Measurements from ENCODE around the gene ETS1. TPM values are rescaled to one million over a fixed set of nuclear protein-coding genes. Genes with fewer than 3 reads are reported as not detected.

Gene ETS1
- polyA plus RNA-seq, 1 donor (not counting 4 experiments of a cell fraction or from before 2014, with no cell fraction given) = 41.0 TPM

- Histone ChIP-seq H3K4me3 (ENCODE audit: control insufficient read depth in 2 of 3, extremely low read depth in 1 of 3, insufficient read depth in 2 of 3, low read depth in 1 of 3, low read length in 3 of 3) (no peak overlapping the region), H3K9ac (ENCODE audit: control insufficient read depth, extremely low read depth, insufficient read depth, low read length) (no peak overlapping the region), H3K4me1 (ENCODE audit: control insufficient read depth, extremely low read depth, insufficient read depth, low read length) (peaks cover 43% of the 10 kb centered on the region), H4K20me1 (ENCODE audit: control insufficient read depth, extremely low read depth, insufficient read depth, low read length) (peaks cover 9% of the 10 kb centered on the region), H3K9me3 (ENCODE audit: control insufficient read depth, low read depth, low read length) (no peaks in the 10 kb centered on the region), H3K27ac (ENCODE audit: control insufficient read depth, insufficient read depth, low read length) (peak overlapping the region; percentile 42), H3K79me2 (ENCODE audit: control insufficient read depth, insufficient read depth, low read length) (peaks cover 89% of the 10 kb centered on the region), H3K36me3 (ENCODE audit: control insufficient read depth in 2 of 2, extremely low read depth in 1 of 2, insufficient read depth in 2 of 2, low read length in 2 of 2) (peaks cover 16 to 46% of the 10 kb centered on the region in 2 experiments), H3K27me3 (ENCODE audit: control insufficient read depth, extremely low read depth, insufficient read depth, low read length) (no peaks in the 10 kb centered on the region), H3K4me2 (ENCODE audit: control insufficient read depth, extremely low read depth, insufficient read depth, low read depth, low read length) (no peak overlapping the region), H3K9me1 (ENCODE audit: control insufficient read depth, extremely low read depth, insufficient read depth, low read length) (peaks cover 11% of the 10 kb centered on the region), H2AFZ (ENCODE audit: control insufficient read depth, low read length) (no peak overlapping the region)
- FAIRE-seq = no peak
- dilution Hi-C loops (cut with MboI; ENCODE audit: extremely low pct_ligation_motif_present, low sequenced_read_pairs) = no loop called here
- no peak for DNase-seq (ENCODE audit: low read depth, low spot score)
- TF ChIP-seq CTCF (optimal IDR thresholded peaks at IDR 0.05 in 1 of 3, IDR thresholded peaks at IDR 0.05 in 1 of 3, conservative IDR thresholded peaks at IDR 0.05 in 1 of 3; ENCODE audit: extremely low read depth in 1 of 3, insufficient read depth in 2 of 3, low read length in 3 of 3) = no peak
- no peak for TF ChIP-seq EZH2 (IDR thresholded peaks at IDR 0.05; ENCODE audit: low read length)
Observed at GRCh38 chr11:128492461-128492860, 94.9 kb downstream of the ETS1 start.

- peaks cover 7% of the 10 kb centered on the region for H4K20me1 ChIP-seq (ENCODE audit: control insufficient read depth, extremely low read depth, insufficient read depth, low read length)
- no peak for DNase-seq (ENCODE audit: low read depth, low spot score)
- peaks cover 16 to 52% of the 10 kb centered on the region in 2 experiments for H3K36me3 ChIP-seq (ENCODE audit: control insufficient read depth in 2 of 2, extremely low read depth in 1 of 2, insufficient read depth in 2 of 2, low read length in 2 of 2)
- TF ChIP-seq EZH2 (IDR thresholded peaks at IDR 0.05; ENCODE audit: low read length) = no peak
- TF ChIP-seq CTCF (optimal IDR thresholded peaks at IDR 0.05 in 1 of 3, IDR thresholded peaks at IDR 0.05 in 1 of 3, conservative IDR thresholded peaks at IDR 0.05 in 1 of 3; ENCODE audit: extremely low read depth in 1 of 3, insufficient read depth in 2 of 3, low read length in 3 of 3) = no peak
- no peak overlapping the region for H2AFZ ChIP-seq (ENCODE audit: control insufficient read depth, low read length)
- FAIRE-seq = peak; percentile 23
- peaks cover 8% of the 10 kb centered on the region for H3K9me1 ChIP-seq (ENCODE audit: control insufficient read depth, extremely low read depth, insufficient read depth, low read length)
- dilution Hi-C loops (cut with MboI; ENCODE audit: extremely low pct_ligation_motif_present, low sequenced_read_pairs) = no loop called here
- H3K4me2 ChIP-seq (ENCODE audit: control insufficient read depth, extremely low read depth, insufficient read depth, low read depth, low read length) = no peak overlapping the region
- H3K9ac ChIP-seq (ENCODE audit: control insufficient read depth, extremely low read depth, insufficient read depth, low read length) = no peak overlapping the region
- H3K9me3 ChIP-seq (ENCODE audit: control insufficient read depth, low read depth, low read length) = no peaks in the 10 kb centered on the region
- no peak overlapping the region for H3K4me3 ChIP-seq (ENCODE audit: control insufficient read depth in 2 of 3, extremely low read depth in 1 of 3, insufficient read depth in 2 of 3, low read depth in 1 of 3, low read length in 3 of 3)
- peaks cover 84% of the 10 kb centered on the region for H3K79me2 ChIP-seq (ENCODE audit: control insufficient read depth, insufficient read depth, low read length)
- H3K27ac ChIP-seq (ENCODE audit: control insufficient read depth, insufficient read depth, low read length) = no peak overlapping the region
- peaks cover 40% of the 10 kb centered on the region for H3K4me1 ChIP-seq (ENCODE audit: control insufficient read depth, extremely low read depth, insufficient read depth, low read length)
- H3K27me3 ChIP-seq (ENCODE audit: control insufficient read depth, extremely low read depth, insufficient read depth, low read length) = no peaks in the 10 kb centered on the region
Observed at GRCh38 chr11:128491195-128491936, 96.0 kb downstream of the ETS1 start.

All from keratinocyte (primary cell).